Measurements from ENCODE around the gene CMTM8.

The CMTM8 gene

GRCh38 chr3:32303977-32304881 lies 65.7 kb downstream of the CMTM8 start:
- peak in 1 of 2 donors; percentile 7 for DNase-seq (ENCODE audit: low read depth in 2 of 2)
- TF ChIP-seq, protein P1, sequence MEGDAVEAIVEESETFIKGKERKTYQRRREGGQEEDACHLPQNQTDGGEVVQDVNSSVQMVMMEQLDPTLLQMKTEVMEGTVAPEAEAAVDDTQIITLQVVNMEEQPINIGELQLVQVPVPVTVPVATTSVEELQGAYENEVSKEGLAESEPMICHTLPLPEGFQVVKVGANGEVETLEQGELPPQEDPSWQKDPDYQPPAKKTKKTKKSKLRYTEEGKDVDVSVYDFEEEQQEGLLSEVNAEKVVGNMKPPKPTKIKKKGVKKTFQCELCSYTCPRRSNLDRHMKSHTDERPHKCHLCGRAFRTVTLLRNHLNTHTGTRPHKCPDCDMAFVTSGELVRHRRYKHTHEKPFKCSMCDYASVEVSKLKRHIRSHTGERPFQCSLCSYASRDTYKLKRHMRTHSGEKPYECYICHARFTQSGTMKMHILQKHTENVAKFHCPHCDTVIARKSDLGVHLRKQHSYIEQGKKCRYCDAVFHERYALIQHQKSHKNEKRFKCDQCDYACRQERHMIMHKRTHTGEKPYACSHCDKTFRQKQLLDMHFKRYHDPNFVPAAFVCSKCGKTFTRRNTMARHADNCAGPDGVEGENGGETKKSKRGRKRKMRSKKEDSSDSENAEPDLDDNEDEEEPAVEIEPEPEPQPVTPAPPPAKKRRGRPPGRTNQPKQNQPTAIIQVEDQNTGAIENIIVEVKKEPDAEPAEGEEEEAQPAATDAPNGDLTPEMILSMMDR (IDR thresholded peaks at IDR 0.05; ENCODE audit: low read depth, low read length): no peak
- no peak overlapping the region for H3K4me3 ChIP-seq (replicated peaks in 1 of 2; ENCODE audit: low read depth in 2 of 2, low read length in 2 of 2)

- DNase-seq (ENCODE audit: low read depth in 2 of 2): peak; percentile 17 to 76
- no peak overlapping the region for H3K4me3 ChIP-seq (replicated peaks in 1 of 2; ENCODE audit: low read depth in 2 of 2, low read length in 2 of 2)
- TF ChIP-seq, protein P1 (IDR thresholded peaks at IDR 0.05; ENCODE audit: low read depth, low read length): no peak
These were observed 66.9 kb downstream of the CMTM8 start for GRCh38 chr3:32305361-32305876.

- TF ChIP-seq, protein P1 (IDR thresholded peaks at IDR 0.05; ENCODE audit: low read depth, low read length): no peak
- DNase-seq (ENCODE audit: low read depth in 2 of 2): no peak
- H3K4me3 ChIP-seq (replicated peaks in 1 of 2; ENCODE audit: low read depth in 2 of 2, low read length in 2 of 2): no peak overlapping the region
These were observed 67.6 kb downstream of the CMTM8 start for GRCh38 chr3:32306072-32306471.

GRCh38 chr3:32307591-32307990 lies 69.1 kb downstream of the CMTM8 start:
- TF ChIP-seq, protein P1 (IDR thresholded peaks at IDR 0.05; ENCODE audit: low read depth, low read length): no peak
- H3K4me3 ChIP-seq (replicated peaks in 1 of 2; ENCODE audit: low read depth in 2 of 2, low read length in 2 of 2): no peak overlapping the region
- no peak for DNase-seq (ENCODE audit: low read depth in 2 of 2)

- no peak overlapping the region for H3K4me3 ChIP-seq (replicated peaks in 1 of 2; ENCODE audit: low read depth in 2 of 2, low read length in 2 of 2)
- TF ChIP-seq, protein P1 (IDR thresholded peaks at IDR 0.05; ENCODE audit: low read depth, low read length): no peak
- DNase-seq (ENCODE audit: low read depth in 2 of 2): no peak
These were observed 69.9 kb downstream of the CMTM8 start for GRCh38 chr3:32308378-32308777.

- no peak for DNase-seq (ENCODE audit: low read depth in 2 of 2)
- no peak overlapping the region for H3K4me3 ChIP-seq (replicated peaks in 1 of 2; ENCODE audit: low read depth in 2 of 2, low read length in 2 of 2)
- TF ChIP-seq, protein P1 (IDR thresholded peaks at IDR 0.05; ENCODE audit: low read depth, low read length): no peak
These were observed 71.3 kb downstream of the CMTM8 start for GRCh38 chr3:32309654-32310242.

All from cardiac fibroblast (primary cell).